Measurements from ENCODE around the gene AFP. TPM values are rescaled to one million over a fixed set of nuclear protein-coding genes. Genes with fewer than 3 reads are reported as not detected.
"Not testable (repeated sequence)": the region's sequence is repeated elsewhere in the genome, so short reads cannot be mapped to it uniquely, and the experiment has no call there.

Gene AFP
- total RNA-seq, result not detected
- long read RNA-seq, result 0 reads

- intact Hi-C loops (cut with DNase I), result no loop called here
- DNase-seq (ENCODE audit: low spot score), result no peak
Measured at GRCh38 chr4:73435984-73436383, at the start of gene AFP. Gene AFP (plus strand): TSS chr4:73436221. CDS start chr4:73436263, 42 bp downstream.

- intact Hi-C loops (cut with DNase I), result no loop called here
Measured at GRCh38 chr4:73387552-73387951, 48.5 kb upstream of the AFP start.

GRCh38 chr4:73388887-73389286, 47.1 kb upstream of the AFP start:
- intact Hi-C loops (cut with DNase I), result no loop called here
- DNase-seq (ENCODE audit: low spot score), result no peak

More at GRCh38 chr4:73387552-73387951, 48.5 kb upstream of the AFP start:
- DNase-seq (ENCODE audit: low spot score), result no peak

- intact Hi-C loops (cut with DNase I); DNase-seq (ENCODE audit: low spot score): not testable (repeated sequence)
Measured at GRCh38 chr4:73389663-73390062, 46.4 kb upstream of the AFP start.

GRCh38 chr4:73391774-73392173, 44.2 kb upstream of the AFP start:
- intact Hi-C loops (cut with DNase I), result no loop called here
- no peak for DNase-seq (ENCODE audit: low spot score)

GRCh38 chr4:73392936-73393335, 43.1 kb upstream of the AFP start:
- intact Hi-C loops (cut with DNase I), result no loop called here
- DNase-seq (ENCODE audit: low spot score), result no peak

- no peak for DNase-seq (ENCODE audit: low spot score)
- intact Hi-C loops (cut with DNase I), result no loop called here
Measured at GRCh38 chr4:73396304-73396703, 39.7 kb upstream of the AFP start.

GRCh38 chr4:73396993-73397972, 38.7 kb upstream of the AFP start:
- intact Hi-C loops (cut with DNase I), result no loop called here
- DNase-seq (ENCODE audit: low spot score), result no peak

- intact Hi-C loops (cut with DNase I), result no loop called here
- no peak for DNase-seq (ENCODE audit: low spot score)
Measured at GRCh38 chr4:73401412-73401811, 34.6 kb upstream of the AFP start.

- DNase-seq (ENCODE audit: low spot score), result no peak
- intact Hi-C loops (cut with DNase I), result no loop called here
Measured at GRCh38 chr4:73404042-73404441, 32.0 kb upstream of the AFP start, which contains the start of gene ALB. Gene ALB (plus strand): TSS chr4:73404287. CDS start chr4:73404328, 41 bp downstream.

- no peak for DNase-seq (ENCODE audit: low spot score)
- intact Hi-C loops (cut with DNase I), result no loop called here
Measured at GRCh38 chr4:73404457-73404856, 31.6 kb upstream of the AFP start.

- intact Hi-C loops (cut with DNase I), result no loop called here
- no peak for DNase-seq (ENCODE audit: low spot score)
Measured at GRCh38 chr4:73405138-73405537, 30.9 kb upstream of the AFP start.

- intact Hi-C loops (cut with DNase I), result no loop called here
Measured at GRCh38 chr4:73406548-73406875, 29.5 kb upstream of the AFP start.

GRCh38 chr4:73407227-73407673, 28.8 kb upstream of the AFP start:
- DNase-seq (ENCODE audit: low spot score), result no peak
- intact Hi-C loops (cut with DNase I), result no loop called here

More at GRCh38 chr4:73406548-73406875, 29.5 kb upstream of the AFP start:
- DNase-seq (ENCODE audit: low spot score), result no peak

GRCh38 chr4:73408181-73408867, 27.7 kb upstream of the AFP start:
- DNase-seq (ENCODE audit: low spot score), result no peak
- intact Hi-C loops (cut with DNase I), result no loop called here

GRCh38 chr4:73409012-73409862, 26.8 kb upstream of the AFP start:
- intact Hi-C loops (cut with DNase I), result no loop called here

GRCh38 chr4:73409978-73410548, 26.0 kb upstream of the AFP start:
- no peak for DNase-seq (ENCODE audit: low spot score)
- intact Hi-C loops (cut with DNase I), result no loop called here

More at GRCh38 chr4:73409012-73409862, 26.8 kb upstream of the AFP start:
- no peak for DNase-seq (ENCODE audit: low spot score)

GRCh38 chr4:73410916-73411730, 24.9 kb upstream of the AFP start:
- DNase-seq (ENCODE audit: low spot score), result no peak
- intact Hi-C loops (cut with DNase I), result no loop called here
